Hematopoietic multipotent progenitor cell treated with erythropoietin and hydrocortisone succinate and interleukin-3 and kit ligand, for 6 days (in vitro differentiated cells): ENCODE measurements around the gene PEX19.

Experiments
- DNase-seq: peaks from one replicate; pipeline ENCODE4 v3.0.0-alpha.2; 2015

The PEX19 gene

GRCh38 chr1:160236806-160237205, 48.1 kb downstream of the PEX19 start:
- no peak for DNase-seq

- no peak for DNase-seq
Measured at GRCh38 chr1:160232911-160233310, 52.0 kb downstream of the PEX19 start.

GRCh38 chr1:160228431-160228830, 56.5 kb downstream of the PEX19 start:
- DNase-seq = no peak

GRCh38 chr1:160227561-160227960, 57.4 kb downstream of the PEX19 start:
- DNase-seq = no peak

- no peak for DNase-seq
Measured at GRCh38 chr1:160227034-160227433, 57.9 kb downstream of the PEX19 start.
